Adrenal gland (tissue), 12 donors: ENCODE results near the gene MAP3K7CL. TPM values are rescaled to one million over a fixed set of nuclear protein-coding genes. Genes with fewer than 3 reads are reported as not detected.

Source experiments
- DNase-seq, 7 donors: peaks; one replicate each; pipeline ENCODE4 v3.0.0-alpha.2; 2019 to 2020
- H3K27ac ChIP-seq, 5 donors: fragments of 200-600 bp; sonication (generic) in 4 of 5; 1 replicate in 3 of 5; 2 replicates in 2 of 5; pipeline versions ENCODE4 v1.5.1 to v1.8.0; 2016 to 2020; ENCODE audit warnings: mild to moderate bottlenecking in 1 of 5
- H3K27me3 ChIP-seq: fragments of 200-600 bp; 2 replicates; pipeline ENCODE4 v1.8.0; 2021
- H3K36me3 ChIP-seq, 2 donors: fragments of 200-600 bp; replicated peaks in 1 of 2; 1 replicate in 1 of 2; 2 replicates in 1 of 2; pipeline versions ENCODE4 v1.5.1 to v1.8.0; 2018 to 2022
- H3K4me1 ChIP-seq, 2 donors: fragments of 200-600 bp; replicated peaks in 1 of 2; 1 replicate in 1 of 2; 2 replicates in 1 of 2; pipeline versions ENCODE4 v1.5.1 to v1.8.0; 2018 to 2021
- H3K4me3 ChIP-seq, 4 donors: fragments of 200-600 bp; sonication (generic) in 3 of 4; one replicate each; pipeline ENCODE4 v1.5.1; 2016 to 2018
- H3K9me3 ChIP-seq, 3 donors: fragments of 200-600 bp; sonication (generic) in 1 of 3; replicated peaks in 1 of 3; 1 replicate in 2 of 3; 2 replicates in 1 of 3; pipeline versions ENCODE4 v1.5.1 to v1.8.0; 2016 to 2021
- CTCF ChIP-seq, 6 experiments: fragments of 450-650 bp in 4 of 6; fragments of 200-600 bp in 2 of 6; sonication (generic) in 1 of 6; IDR thresholded peaks; 1 replicate in 5 of 6; 2 replicates in 1 of 6; pipeline versions ENCODE4 v1.5.1 to v1.8.0; 2016 to 2021; ENCODE audit warnings: antibody characterized with exemption in 6 of 6, mild to moderate bottlenecking in 2 of 6, moderate library complexity in 1 of 6
- POLR2A ChIP-seq, 2 donors: fragments of 450-650 bp; IDR thresholded peaks; one replicate each; pipeline ENCODE4 v1.6.1; 2017; ENCODE audit warnings: antibody characterized with exemption in 2 of 2, mild to moderate bottlenecking in 2 of 2, moderate library complexity in 1 of 2
- WGBS, 4 donors: extraction: QIAGEN DNeasy Blood & Tissue Kit in 2 of 4; methylation state at CpG; one replicate each; pipeline versions ENCODE4 v1.1.5 to v1.1.7; 2013 to 2017; 5-methylcytosine and 5-hydroxymethylcytosine counted together
- intact Hi-C, 2 donors: fragments of 100-400 bp; cut with DNase I; formaldehyde crosslinking; loops; one replicate each; pipeline versions ENCODE4 v1.14.1 to v1.15.0; 2022 to 2023
- polyA plus RNA-seq, 3 donors: library from polyadenylated mRNA; stranded (reverse); fragments of 200-250 nt in 2 of 3; fragments of 350-450 nt in 1 of 3; fragmentation: Illumina TruSeq in 1 of 3; extraction: RNeasy Lipid Tissue Mini Kit (QIAGEN cat#74804) in 1 of 3; gene quantifications; one replicate each; pipeline ENCODE4 v1.2.3, GENCODE V29; 2013 to 2014
- total RNA-seq, 9 donors: library from RNA; depleted of rRNA in 4 of 9; stranded (reverse); fragments of >200 nt in 4 of 9; fragments of 120-200 nt in 1 of 9; fragmentation: NEBNext Ultra II Directional in 1 of 9; extraction: Animal tissue kit (Norgen Biotek cat#: 25700) in 1 of 9; gene quantifications; one replicate each; pipeline versions ENCODE4 v1.1.0 to v1.2.4, GENCODE V29; 2013 to 2023
- donor health status: healthy with polysubstance abuse.
- donor health status: Bipolar disorder and iron deficiency.
- donor health status: DM: yes; HTN: yes; CAD: no.
- donor health status: DM: no; HTN: no; CAD: no.
- donor health status: DM: no; HTN: no; CAD: no.
- donor health status: DM: yes; HTN: yes; CAD: no.

Gene MAP3K7CL
- total and polyA plus RNA-seq, 12 donors: 3.6 to 29.5 (median 16.9) TPM

- intact Hi-C loops: no loop called here
- H3K9me3 ChIP-seq: no peaks in the 10 kb centered on the region
- WGBS, 4 donors: 80 to 90% (median 85%) methylated on average over 5 of the region's 5 CpGs
- no peak overlapping the region for H3K27ac ChIP-seq
- no peaks in the 10 kb centered on the region for H3K27me3 ChIP-seq
- no peak for DNase-seq
- peaks cover 16 to 26% of the 10 kb centered on the region in 2 donors for H3K4me1 ChIP-seq
- H3K36me3 ChIP-seq: no peaks in the 10 kb centered on the region
- H3K4me3 ChIP-seq: no peak overlapping the region
- TF ChIP-seq CTCF (IDR thresholded peaks at IDR 0.05) (no peak), POLR2A (IDR thresholded peaks at IDR 0.05) (no peak)
Observed at GRCh38 chr21:29148530-29148929, 18.1 kb downstream of the MAP3K7CL start.

GRCh38 chr21:29149808-29150425 lies 19.5 kb downstream of the MAP3K7CL start:
- Histone ChIP-seq H3K27ac (no peak overlapping the region), H3K4me1 (peaks cover 16 to 21% of the 10 kb centered on the region in 2 donors), H3K4me3 (no peak overlapping the region), H3K9me3 (no peaks in the 10 kb centered on the region), H3K36me3 (no peaks in the 10 kb centered on the region), H3K27me3 (no peaks in the 10 kb centered on the region)
- no peak for DNase-seq
- intact Hi-C loops: loop anchor here (5.0 to 10.0 kb wide), 3 partner anchors 53 to 205 kb away; no protein-coding TSS in a partner anchor
- WGBS, 4 donors: 76 to 95% (median 87%) methylated on average over 3 of the region's 3 CpGs
- TF ChIP-seq POLR2A (IDR thresholded peaks at IDR 0.05) (no peak), CTCF (IDR thresholded peaks at IDR 0.05) (no peak)

GRCh38 chr21:29151931-29152330 lies 21.5 kb downstream of the MAP3K7CL start:
- TF ChIP-seq CTCF (IDR thresholded peaks at IDR 0.05): no peak
- TF ChIP-seq POLR2A (IDR thresholded peaks at IDR 0.05): no peak
- no peaks in the 10 kb centered on the region for H3K9me3 ChIP-seq
- H3K4me3 ChIP-seq: no peak overlapping the region
- H3K27ac ChIP-seq: no peak overlapping the region
- H3K4me1 ChIP-seq: peaks cover 6% of the 10 kb centered on the region in 2 donors
- no peaks in the 10 kb centered on the region for H3K36me3 ChIP-seq
- 65 to 97% (median 83%) methylated on average over 3 of the region's 3 CpGs for WGBS, 4 donors
- H3K27me3 ChIP-seq: no peaks in the 10 kb centered on the region
- DNase-seq: no peak
- intact Hi-C loops: loop anchor here (5.0 to 10.0 kb wide), 3 partner anchors 55 to 203 kb away; no protein-coding TSS in a partner anchor

- Histone ChIP-seq H3K36me3 (no peaks in the 10 kb centered on the region), H3K4me1 (peaks cover 6% of the 10 kb centered on the region in 2 donors), H3K9me3 (no peaks in the 10 kb centered on the region), H3K4me3 (no peak overlapping the region), H3K27ac (no peak overlapping the region), H3K27me3 (no peaks in the 10 kb centered on the region)
- WGBS, 4 donors: 21 to 41% (median 36%) methylated on average over 1 of the region's 1 CpG
- no peak for DNase-seq
- intact Hi-C loops: loop anchor here (5.0 to 10.0 kb wide), 3 partner anchors 56 to 202 kb away; no protein-coding TSS in a partner anchor
- TF ChIP-seq CTCF (IDR thresholded peaks at IDR 0.05): no peak
- no peak for TF ChIP-seq POLR2A (IDR thresholded peaks at IDR 0.05)
Observed at GRCh38 chr21:29152916-29153315, 22.5 kb downstream of the MAP3K7CL start.
